Sigmoid colon (tissue), 3 donors: ENCODE measurements around the gene NOX5.

ENCODE experiments used
- POLR2A ChIP-seq, 2 donors: fragments of 450-650 bp; IDR thresholded peaks; one replicate each; pipeline ENCODE4 v1.6.1; 2016; ENCODE audit warnings: antibody characterized with exemption in 2 of 2, mild to moderate bottlenecking in 2 of 2, moderate library complexity in 2 of 2
- TF ChIP-seq, protein P1 (sequence below), 4 experiments: fragments of 450-650 bp in 3 of 4; fragments of 200-600 bp in 1 of 4; IDR thresholded peaks; one replicate each; pipeline ENCODE4 v1.5.1; 2016 to 2019; ENCODE audit warnings: antibody characterized with exemption in 4 of 4, mild to moderate bottlenecking in 3 of 4, moderate library complexity in 2 of 4

DNA sequence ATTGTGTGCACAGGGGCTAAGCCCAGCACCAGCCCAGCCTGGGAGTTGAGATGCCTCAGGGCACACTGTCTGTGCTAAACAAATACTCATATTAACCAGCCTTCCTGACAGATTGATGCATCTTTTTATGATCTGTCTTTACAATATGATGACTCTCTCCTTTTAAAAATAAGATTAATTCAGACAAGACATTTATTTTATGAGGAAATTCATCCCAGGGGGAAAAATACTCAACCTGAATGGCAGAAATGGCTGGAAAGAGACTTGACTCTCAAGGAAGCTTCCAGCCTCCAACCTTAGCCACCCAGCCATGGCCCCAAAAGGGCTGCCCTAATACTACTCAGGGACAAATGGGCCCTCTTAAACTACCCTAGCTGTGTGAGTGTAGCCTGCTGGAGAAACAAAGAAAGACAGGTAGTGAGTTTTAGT, 46.9 kb downstream of the NOX5 start:
- TF ChIP-seq, protein P1, sequence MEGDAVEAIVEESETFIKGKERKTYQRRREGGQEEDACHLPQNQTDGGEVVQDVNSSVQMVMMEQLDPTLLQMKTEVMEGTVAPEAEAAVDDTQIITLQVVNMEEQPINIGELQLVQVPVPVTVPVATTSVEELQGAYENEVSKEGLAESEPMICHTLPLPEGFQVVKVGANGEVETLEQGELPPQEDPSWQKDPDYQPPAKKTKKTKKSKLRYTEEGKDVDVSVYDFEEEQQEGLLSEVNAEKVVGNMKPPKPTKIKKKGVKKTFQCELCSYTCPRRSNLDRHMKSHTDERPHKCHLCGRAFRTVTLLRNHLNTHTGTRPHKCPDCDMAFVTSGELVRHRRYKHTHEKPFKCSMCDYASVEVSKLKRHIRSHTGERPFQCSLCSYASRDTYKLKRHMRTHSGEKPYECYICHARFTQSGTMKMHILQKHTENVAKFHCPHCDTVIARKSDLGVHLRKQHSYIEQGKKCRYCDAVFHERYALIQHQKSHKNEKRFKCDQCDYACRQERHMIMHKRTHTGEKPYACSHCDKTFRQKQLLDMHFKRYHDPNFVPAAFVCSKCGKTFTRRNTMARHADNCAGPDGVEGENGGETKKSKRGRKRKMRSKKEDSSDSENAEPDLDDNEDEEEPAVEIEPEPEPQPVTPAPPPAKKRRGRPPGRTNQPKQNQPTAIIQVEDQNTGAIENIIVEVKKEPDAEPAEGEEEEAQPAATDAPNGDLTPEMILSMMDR (IDR thresholded peaks at IDR 0.05): no peak
- TF ChIP-seq POLR2A (IDR thresholded peaks at IDR 0.05): no peak
